MM.1S (cell line): Measurements from ENCODE around the gene ZC3H12C.

ENCODE experiments used
- DNase-seq: peaks from one replicate; pipeline ENCODE4 v3.0.0-alpha.2; 2015
- H2AFZ ChIP-seq: fragments of 300-600 bp; sonication (generic); 2 replicates; pipeline ENCODE4 v1.6.0; 2016; ENCODE audit warnings: antibody characterized with exemption, low read length
- H3F3A ChIP-seq: fragments of 300-600 bp; sonication (generic); 2 replicates; pipeline ENCODE4 v1.6.1; 2016; ENCODE audit warnings: mild to moderate bottlenecking, antibody characterized with exemption, low read length, moderate library complexity, mixed read lengths; ENCODE audit not compliant: insufficient read depth
- H3K27ac ChIP-seq: fragments of 300-600 bp; sonication (generic); 2 replicates; pipeline ENCODE4 v1.5.1; 2016; ENCODE audit warnings: mild to moderate bottlenecking, low read length
- H3K27me3 ChIP-seq: fragments of 300-600 bp; sonication (generic); replicated peaks from 2 replicates; pipeline ENCODE4 v1.6.0; 2016; ENCODE audit warnings: low read length; ENCODE audit not compliant: insufficient read depth
- H3K36me3 ChIP-seq: fragments of 300-600 bp; sonication (generic); replicated peaks from 2 replicates; pipeline ENCODE4 v1.6.1; 2016; ENCODE audit warnings: mild to moderate bottlenecking, low read length, mixed read lengths; ENCODE audit not compliant: insufficient read depth
- H3K4me1 ChIP-seq: fragments of 300-600 bp; sonication (generic); 2 replicates; pipeline ENCODE4 v1.6.1; 2016; ENCODE audit warnings: low read length, mixed read lengths
- H3K4me2 ChIP-seq: fragments of 300-600 bp; sonication (generic); 2 replicates; pipeline ENCODE4 v1.6.0; 2016; ENCODE audit warnings: low read depth, low read length
- H3K4me3 ChIP-seq: fragments of 300-600 bp; sonication (generic); 2 replicates; pipeline ENCODE4 v1.5.1; 2016; ENCODE audit warnings: low read length, mixed read lengths
- H3K79me2 ChIP-seq: fragments of 300-600 bp; sonication (generic); 2 replicates; pipeline ENCODE4 v1.6.1; 2016; ENCODE audit warnings: mixed run types, low read length, mixed read lengths
- H3K9ac ChIP-seq: fragments of 300-600 bp; sonication (generic); 2 replicates; pipeline ENCODE4 v1.6.1; 2016; ENCODE audit warnings: low read length, mixed read lengths
- H3K9me2 ChIP-seq: fragments of 300-600 bp; sonication (generic); replicated peaks from 2 replicates; pipeline ENCODE4 v1.6.1; 2016; ENCODE audit warnings: mild to moderate bottlenecking, low read length, mixed read lengths; ENCODE audit not compliant: insufficient read depth
- H3K9me3 ChIP-seq: fragments of 300-600 bp; sonication (generic); replicated peaks from 2 replicates; pipeline ENCODE4 v1.6.1; 2016; ENCODE audit warnings: mild to moderate bottlenecking, low read length, mixed read lengths; ENCODE audit not compliant: insufficient read depth
- H4K20me1 ChIP-seq: fragments of 300-600 bp; sonication (generic); 2 replicates; pipeline ENCODE4 v1.6.1; 2016; ENCODE audit warnings: mild to moderate bottlenecking, low read length, moderate library complexity, mixed read lengths; ENCODE audit not compliant: insufficient read depth
- CTCF ChIP-seq: fragments of 300-600 bp; sonication (generic); IDR thresholded peaks from 2 replicates; pipeline ENCODE4 v1.5.1; 2016; ENCODE audit warnings: antibody characterized with exemption, low read length, mixed read lengths
- EZH2 ChIP-seq: fragments of 300-600 bp; sonication (generic); optimal IDR thresholded peaks from 2 replicates; pipeline ENCODE3; 2017; ENCODE audit warnings: low read depth, mild to moderate bottlenecking, antibody characterized with exemption, low read length, mixed read lengths
- EZH2phosphoT487 ChIP-seq: fragments of 300-600 bp; sonication (generic); IDR thresholded peaks from 2 replicates; pipeline ENCODE4 v1.6.1; 2018; ENCODE audit warnings: antibody characterized with exemption, low read length

ZC3H12C gene

DNA sequence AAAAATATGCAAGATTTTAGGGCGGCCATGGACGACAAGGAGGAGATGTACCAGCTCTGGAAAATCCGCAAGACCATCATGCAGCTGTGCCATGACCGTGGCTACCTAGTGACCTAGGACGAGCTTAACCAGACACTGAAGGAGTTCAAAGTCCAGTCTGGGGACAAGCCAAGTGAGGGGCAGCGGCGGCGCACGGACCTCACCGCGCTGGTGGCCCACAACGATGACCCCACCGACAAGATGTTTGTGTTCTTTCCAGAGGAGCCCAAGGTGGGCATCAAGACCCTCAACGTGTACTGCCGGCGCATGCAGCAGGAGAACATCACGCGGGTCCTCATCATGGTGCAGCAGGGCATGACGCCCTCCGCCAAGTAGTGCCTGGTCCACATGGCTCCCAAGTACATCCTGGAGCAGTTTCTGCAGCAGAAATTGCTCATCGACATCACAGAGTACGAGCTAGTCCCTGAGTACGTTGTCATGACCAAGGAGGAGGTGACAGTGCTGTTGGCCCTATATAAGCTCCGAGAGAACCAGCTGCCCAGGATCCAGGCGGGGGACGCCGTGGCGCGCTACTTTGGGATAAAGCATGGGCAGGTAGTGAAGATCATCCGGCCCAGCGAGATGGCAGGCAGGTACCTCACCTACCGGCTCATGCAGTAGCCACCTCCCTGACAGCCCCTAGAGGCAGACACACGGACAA, 43.5 kb upstream of the ZC3H12C start:
- H3F3A ChIP-seq = no peaks in the 10 kb centered on the region
- no peaks in the 10 kb centered on the region for H3K4me1 ChIP-seq
- no peak overlapping the region for H3K9ac ChIP-seq

GRCh38 chr11:110050201-110050506, 43.0 kb upstream of the ZC3H12C start:
- Histone ChIP-seq H3F3A (no peaks in the 10 kb centered on the region), H3K9me2 (no peaks in the 10 kb centered on the region), H3K79me2 (no peaks in the 10 kb centered on the region), H3K4me1 (no peaks in the 10 kb centered on the region), H4K20me1 (no peaks in the 10 kb centered on the region), H3K9me3 (no peaks in the 10 kb centered on the region), H3K27me3 (no peaks in the 10 kb centered on the region), H3K27ac (no peak overlapping the region), H3K4me2 (no peak overlapping the region), H2AFZ (no peak overlapping the region), H3K9ac (no peak overlapping the region), H3K36me3 (no peaks in the 10 kb centered on the region), H3K4me3 (no peak overlapping the region)
- TF ChIP-seq EZH2 = no peak
- no peak for TF ChIP-seq EZH2phosphoT487
- no peak for DNase-seq

More for the DNA sequence above, 43.5 kb upstream of the ZC3H12C start:
- Histone ChIP-seq H3K9me2 (no peaks in the 10 kb centered on the region), H3K9me3 (no peaks in the 10 kb centered on the region), H2AFZ (no peak overlapping the region), H3K27ac (no peak overlapping the region), H3K36me3 (no peaks in the 10 kb centered on the region), H3K4me3 (no peak overlapping the region), H4K20me1 (no peaks in the 10 kb centered on the region), H3K27me3 (no peaks in the 10 kb centered on the region), H3K79me2 (no peaks in the 10 kb centered on the region), H3K4me2 (no peak overlapping the region)
- no peak for DNase-seq
- TF ChIP-seq EZH2phosphoT487 (no peak), CTCF (no peak), EZH2 (no peak)

- Histone ChIP-seq H2AFZ (no peak overlapping the region), H3K4me1 (no peaks in the 10 kb centered on the region), H3K9me3 (no peaks in the 10 kb centered on the region), H3K79me2 (no peaks in the 10 kb centered on the region), H4K20me1 (no peaks in the 10 kb centered on the region), H3K9ac (no peak overlapping the region), H3K27ac (no peak overlapping the region), H3K9me2 (no peaks in the 10 kb centered on the region), H3K4me3 (no peak overlapping the region), H3F3A (no peaks in the 10 kb centered on the region), H3K27me3 (no peaks in the 10 kb centered on the region), H3K4me2 (no peak overlapping the region), H3K36me3 (no peaks in the 10 kb centered on the region)
- DNase-seq = no peak
- TF ChIP-seq EZH2 (no peak), EZH2phosphoT487 (no peak), CTCF (no peak)
Observed at GRCh38 chr11:110053848-110054414, 39.3 kb upstream of the ZC3H12C start.

DNA sequence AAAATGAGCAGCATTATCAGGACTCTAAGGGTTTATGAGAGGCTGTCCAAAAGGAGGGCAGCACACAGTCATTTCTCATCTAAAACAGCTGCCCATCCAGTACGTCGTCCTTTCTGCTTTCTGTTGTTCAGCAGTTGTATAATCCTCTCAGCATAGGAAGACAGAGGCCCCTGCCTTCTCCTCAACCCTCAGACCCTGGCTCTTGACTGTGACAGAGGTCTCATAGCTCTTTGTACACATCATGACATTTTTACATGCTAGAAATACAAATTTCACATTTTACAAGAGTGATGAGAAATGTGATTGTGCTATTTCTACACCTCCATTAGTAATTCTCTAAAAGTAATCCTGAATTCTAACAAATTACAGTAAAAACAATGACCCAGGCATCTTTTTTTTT, 36.2 kb upstream of the ZC3H12C start:
- H3K79me2 ChIP-seq = no peaks in the 10 kb centered on the region
- H3K4me1 ChIP-seq = no peaks in the 10 kb centered on the region
- no peak overlapping the region for H3K27ac ChIP-seq
- no peaks in the 10 kb centered on the region for H3K9me2 ChIP-seq
- TF ChIP-seq EZH2 = no peak
- TF ChIP-seq EZH2phosphoT487 = no peak
- TF ChIP-seq CTCF = no peak
- no peaks in the 10 kb centered on the region for H3K9me3 ChIP-seq
- no peaks in the 10 kb centered on the region for H3K36me3 ChIP-seq
- no peaks in the 10 kb centered on the region for H3K27me3 ChIP-seq
- H4K20me1 ChIP-seq = no peaks in the 10 kb centered on the region
- no peak overlapping the region for H3K4me3 ChIP-seq
- no peak overlapping the region for H3K9ac ChIP-seq
- no peaks in the 10 kb centered on the region for H3F3A ChIP-seq
- DNase-seq = no peak
- no peak overlapping the region for H3K4me2 ChIP-seq
- H2AFZ ChIP-seq = no peak overlapping the region
